GM21737 (cell line): ENCODE data around the gene PTPRK.

Source experiments
- ATAC-seq: cut with Tn5 transposase; IDR thresholded peaks from one replicate; pipeline ENCODE4 v1.9.1; 2021; ENCODE audit warnings: mild to moderate bottlenecking, moderate library complexity; ENCODE audit not compliant: unreplicated experiment

Gene PTPRK

DNA sequence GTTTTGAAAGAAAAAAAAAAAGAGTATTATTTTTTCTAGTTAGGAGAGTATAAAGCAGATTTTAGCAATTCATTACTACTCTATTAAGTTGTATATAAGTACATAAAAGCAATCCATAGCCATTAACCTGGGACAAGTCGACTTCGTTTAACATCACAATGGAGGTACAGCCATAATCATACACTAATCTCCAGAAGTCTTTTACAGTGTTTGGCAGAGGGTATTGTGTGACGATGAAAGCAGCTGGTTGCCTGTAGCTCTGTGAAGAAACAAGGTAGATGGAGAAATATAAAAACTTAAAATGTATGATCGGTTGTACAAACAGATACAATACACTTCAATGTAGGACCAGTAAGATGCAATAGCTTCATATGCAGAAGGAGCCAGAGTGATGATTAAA, 543.6 kb downstream of the PTPRK start:
- ATAC-seq = no peak

DNA sequence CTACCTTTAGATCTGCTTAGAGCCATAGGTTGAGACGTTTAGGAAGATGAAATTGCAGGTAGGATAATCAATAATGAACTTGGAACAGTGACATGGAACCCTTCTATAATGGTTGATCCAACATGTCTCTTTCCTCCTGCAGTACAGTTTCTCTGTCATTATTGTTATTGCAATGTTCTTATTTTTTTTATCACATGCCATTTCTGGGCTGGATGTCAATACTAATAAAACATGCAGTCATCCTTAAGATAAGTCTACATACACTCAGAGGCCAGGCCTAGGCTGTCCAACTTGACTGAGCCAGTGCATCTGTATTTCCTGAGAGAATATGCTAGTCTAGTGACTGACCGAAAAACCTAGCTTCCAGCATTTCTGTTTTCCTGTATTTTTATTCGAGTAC, 544.3 kb downstream of the PTPRK start:
- ATAC-seq = no peak

DNA sequence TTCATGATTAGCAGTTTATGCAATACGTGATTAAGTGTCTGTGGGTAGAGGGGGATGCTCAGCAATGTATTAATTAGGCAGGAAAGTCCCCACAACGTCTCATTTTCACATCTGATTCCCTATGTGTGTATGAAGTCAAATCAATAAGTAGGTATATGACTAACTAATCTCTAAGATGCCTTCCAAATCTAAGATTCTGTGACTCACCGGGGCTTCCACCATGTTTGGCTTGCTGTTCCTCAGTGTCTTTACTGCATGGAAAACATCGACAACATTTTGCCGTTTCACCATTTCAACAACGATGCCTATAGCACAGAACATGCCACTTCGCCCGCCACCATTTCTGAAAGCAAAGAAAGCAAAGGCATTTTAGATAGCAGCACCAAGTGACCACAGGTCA, 547.6 kb downstream of the PTPRK start:
- no peak for ATAC-seq

DNA sequence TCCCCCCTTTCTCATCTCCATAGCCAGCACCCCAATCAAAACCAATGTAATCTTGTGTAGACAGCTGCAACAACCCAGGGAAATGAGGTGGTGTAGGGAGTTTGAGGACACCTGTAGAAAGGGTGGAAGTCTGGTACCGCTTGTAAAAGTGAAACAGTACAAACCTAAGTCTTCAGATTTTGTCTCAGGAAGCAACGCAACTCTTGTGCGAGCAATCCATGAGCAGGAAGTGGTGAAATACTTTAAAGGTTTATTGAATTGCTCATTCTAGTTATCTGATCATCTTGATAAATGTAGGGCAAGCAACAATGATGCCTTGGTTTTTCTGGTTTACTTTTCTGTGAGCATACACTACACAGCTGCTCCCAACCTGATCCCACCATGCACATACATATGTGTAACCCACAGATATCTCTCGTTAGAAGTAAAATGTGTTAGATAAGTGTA, 548.4 kb downstream of the PTPRK start:
- no peak for ATAC-seq

DNA sequence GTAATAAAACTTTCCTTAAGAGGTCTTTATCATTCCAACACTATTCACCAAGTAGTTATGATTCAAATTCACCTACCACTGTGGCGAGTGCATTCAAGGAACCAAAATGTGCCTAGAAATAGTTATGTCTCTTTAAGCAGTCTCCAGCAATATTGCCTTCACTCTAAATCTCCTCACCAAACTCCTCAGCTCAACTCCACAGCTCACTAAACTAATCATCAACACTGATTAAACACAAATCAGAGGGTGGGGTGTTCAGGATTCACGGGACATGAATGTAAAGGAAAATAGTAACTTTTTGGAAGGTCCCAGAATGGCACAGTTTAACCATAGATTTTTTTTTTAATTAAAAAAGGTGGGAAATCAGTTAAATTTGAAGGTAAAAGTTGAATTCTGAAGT, 549.0 kb downstream of the PTPRK start:
- ATAC-seq = no peak

DNA sequence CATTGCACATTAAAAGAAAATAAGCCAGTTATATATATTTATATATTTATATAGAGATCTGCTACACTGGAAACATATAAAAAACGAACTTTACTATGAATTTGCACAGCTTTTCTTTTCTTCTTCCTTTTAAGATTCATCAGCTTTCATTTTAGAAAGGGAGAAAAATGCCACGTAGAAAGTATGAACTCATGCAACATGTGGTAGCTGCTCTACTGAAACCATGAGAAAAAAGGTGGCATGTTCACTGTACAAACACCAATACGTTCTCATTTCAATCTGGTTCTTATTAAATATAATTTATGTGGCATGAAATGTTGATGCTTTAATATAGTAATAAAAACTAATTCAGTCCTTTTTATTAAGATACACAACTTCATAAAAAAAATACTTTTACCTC, 550.7 kb downstream of the PTPRK start:
- ATAC-seq = no peak

DNA sequence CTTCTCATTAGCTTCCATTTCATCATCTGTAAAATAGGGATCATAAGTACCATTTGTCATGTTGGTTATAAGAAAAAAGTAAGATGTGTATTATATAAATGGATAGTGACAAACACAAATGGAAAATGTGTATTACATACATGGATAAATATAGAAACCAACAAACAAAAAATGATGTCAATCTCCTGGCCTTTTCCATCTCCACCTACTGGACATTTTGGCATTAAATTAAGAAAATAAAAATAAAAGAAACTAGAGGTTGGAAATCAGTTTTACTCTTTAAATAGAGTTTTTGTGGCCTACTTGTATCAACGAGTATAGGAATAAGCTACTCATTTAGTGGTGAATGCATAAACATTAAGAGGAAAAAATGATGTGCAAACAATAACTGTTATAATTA, 552.0 kb downstream of the PTPRK start:
- no peak for ATAC-seq

DNA sequence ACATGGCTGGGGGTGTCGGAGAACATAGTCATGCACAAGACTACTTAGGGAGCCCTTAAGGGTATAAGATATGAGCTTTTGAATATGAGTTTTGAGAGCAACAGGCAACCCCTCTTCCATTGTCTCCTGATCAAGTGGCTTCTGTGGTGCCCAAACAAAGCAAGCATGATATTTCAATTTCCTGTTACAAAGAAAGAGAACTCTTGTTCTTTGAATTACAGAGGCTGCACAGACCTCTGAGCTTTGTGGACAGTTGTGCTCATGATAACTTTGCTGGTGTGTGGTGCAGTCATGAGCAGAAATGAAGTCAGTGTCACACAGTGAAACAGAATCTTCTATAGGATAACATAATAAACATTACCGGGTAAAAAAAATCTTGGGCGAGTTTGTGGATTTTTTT, 552.7 kb downstream of the PTPRK start:
- no peak for ATAC-seq

DNA sequence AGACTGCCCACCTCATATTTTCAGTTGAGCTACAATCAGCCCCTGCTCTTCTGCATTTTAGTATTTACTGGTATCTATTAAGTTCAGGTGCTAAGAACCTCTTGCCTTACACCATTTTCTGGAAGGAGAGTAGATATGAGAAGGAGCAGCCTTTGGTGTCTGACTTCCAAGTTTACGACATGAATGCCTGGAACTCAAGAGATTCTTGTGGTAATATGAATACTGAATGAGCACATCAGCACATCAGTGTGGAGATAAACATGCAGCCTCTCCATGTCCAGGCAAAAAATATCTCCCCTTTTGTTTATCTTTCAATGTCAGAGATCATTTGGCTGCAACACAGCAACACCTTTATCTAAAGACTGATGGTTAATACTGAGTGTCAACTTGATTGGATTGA, 553.8 kb downstream of the PTPRK start:
- ATAC-seq = no peak

DNA sequence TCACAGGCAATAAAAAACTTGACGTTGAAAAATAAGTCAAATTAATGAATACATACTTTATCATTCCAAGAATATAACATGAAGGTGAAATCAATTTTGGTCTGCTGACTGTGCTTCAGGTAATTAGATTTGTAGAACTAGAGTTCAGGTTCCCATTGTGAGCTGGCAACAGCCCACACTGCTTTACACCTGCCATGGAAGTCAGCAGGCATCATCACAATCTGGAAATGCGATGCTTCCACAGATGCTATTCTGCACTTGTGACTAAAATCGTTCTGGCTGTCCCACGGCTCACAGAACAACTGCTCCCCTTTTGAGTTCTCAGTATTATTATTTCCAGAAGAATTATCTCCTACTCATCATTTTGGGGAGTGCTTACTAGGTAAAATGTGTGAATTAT, 556.9 kb downstream of the PTPRK start:
- no peak for ATAC-seq

DNA sequence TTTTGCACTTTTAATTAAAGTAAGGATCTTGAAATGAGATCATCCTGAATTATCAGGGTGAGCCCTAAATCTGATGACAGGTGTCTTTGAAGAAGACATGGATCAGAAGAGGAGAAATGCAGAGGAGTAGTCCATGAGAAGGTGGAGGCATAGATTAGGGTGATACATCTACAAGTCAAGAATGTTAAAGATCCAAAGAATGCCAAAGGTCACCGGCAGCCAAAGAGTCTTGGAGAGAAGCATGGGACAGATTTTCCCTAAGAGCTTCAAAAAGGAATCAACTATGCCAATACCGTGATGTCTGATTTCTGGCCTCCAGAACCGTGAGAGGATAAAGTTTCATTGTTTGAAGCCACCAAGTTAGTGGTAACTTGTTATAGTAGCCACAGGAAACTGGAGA, 560.5 kb downstream of the PTPRK start:
- no peak for ATAC-seq

DNA sequence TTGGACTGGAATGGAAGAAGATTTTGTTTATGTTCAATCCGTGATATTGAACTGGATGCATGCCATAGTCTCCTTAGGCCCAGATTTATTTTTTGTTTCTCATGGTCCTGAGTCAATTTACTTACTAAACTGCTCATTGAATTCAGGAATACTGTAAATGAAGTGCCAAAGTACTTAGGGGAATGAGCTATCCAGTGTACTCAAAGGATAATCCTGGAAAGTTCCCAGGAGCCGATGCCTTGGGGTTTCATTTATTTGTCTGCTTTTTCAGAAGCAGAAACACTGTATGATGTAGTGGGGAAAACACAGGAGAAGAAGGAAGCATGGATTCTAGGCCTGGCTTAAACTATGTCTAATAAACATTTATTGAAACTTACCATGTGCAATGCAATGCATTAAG, 563.4 kb downstream of the PTPRK start:
- ATAC-seq = no peak

DNA sequence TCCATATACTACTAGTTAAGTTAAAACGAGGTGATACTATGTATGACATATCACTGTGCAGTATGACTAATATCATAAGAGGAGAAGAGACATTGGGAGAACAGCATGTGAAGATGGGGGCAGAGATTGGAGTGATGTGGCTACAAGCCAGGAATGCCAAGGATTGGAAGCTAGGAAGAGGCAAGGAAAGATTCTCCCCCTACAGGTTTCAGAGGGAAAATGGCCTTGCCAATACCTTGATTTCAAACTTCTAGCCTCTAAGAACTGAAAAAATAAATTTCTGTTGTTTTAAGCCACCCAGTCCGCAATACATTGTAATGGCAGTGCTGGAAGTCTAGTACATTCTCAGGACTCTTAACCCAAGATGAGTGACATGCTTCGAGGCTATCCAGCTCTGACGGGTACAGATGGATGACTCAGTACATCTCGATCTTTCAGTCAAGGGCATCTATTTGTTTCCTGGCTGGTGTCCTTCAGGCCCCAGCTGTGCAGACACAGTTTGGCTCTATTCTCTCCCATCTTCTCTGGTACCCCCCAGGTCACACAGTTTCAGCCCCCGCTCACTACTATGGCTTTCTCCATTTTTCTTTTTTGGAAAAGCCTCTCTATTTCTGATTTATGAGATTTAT, 564.0 kb downstream of the PTPRK start:
- no peak for ATAC-seq

DNA sequence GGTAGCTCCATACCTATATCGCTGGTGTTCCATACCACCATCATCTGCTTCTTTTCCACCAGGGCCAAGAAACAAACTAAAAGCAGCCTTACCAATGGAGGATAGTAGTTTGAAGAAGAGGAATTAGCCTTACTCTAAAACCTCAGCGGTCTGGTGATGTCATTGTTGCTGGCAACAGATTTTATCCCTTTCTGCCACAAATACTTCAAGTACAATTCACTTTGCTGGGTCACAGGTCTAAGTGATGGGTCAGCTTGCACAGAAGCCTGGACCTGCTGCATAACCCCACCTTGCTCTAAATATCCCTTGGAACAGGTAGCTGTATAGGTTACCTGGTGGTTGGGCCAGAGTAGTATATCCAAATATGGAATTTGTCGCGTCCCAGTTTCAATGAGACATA, 566.3 kb downstream of the PTPRK start:
- no peak for ATAC-seq

DNA sequence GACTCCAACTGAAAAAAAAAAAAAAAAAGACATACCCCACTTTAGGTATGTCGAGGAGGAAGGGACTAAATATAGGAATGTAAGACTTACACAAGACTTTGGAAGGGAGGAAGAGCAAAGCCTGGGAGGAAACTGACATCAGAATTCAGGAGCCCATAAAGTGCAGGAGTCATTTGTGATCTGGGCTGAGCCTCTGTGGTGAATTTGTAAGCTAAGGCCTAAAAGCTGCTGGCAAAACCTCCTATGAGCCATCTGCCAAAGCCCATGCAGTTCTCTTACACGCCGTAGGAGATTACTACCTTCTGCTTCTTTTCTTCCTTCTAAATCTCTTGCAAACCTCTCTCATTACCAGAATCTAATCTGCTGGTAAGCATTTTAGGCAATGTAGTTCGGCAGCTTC, 567.6 kb downstream of the PTPRK start:
- ATAC-seq = no peak

DNA sequence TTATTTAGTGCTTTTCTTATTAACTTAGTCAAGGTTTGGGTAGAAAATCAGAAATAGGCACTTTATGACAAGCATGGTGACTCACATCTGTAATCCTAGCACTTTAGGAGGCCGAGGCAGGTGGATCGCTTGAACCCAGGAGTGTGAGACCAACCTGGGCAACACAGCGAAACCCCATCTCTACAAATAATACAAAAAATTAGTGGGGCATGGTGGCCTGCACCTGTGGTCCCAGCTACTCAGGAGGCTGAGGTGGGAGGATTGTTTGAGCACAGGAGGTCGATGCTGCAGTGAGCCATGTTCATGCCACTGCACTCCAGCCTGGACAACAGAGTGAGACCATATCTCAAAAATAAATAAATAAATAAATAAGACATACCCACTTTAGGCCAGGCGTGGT, 568.2 kb downstream of the PTPRK start:
- no peak for ATAC-seq

DNA sequence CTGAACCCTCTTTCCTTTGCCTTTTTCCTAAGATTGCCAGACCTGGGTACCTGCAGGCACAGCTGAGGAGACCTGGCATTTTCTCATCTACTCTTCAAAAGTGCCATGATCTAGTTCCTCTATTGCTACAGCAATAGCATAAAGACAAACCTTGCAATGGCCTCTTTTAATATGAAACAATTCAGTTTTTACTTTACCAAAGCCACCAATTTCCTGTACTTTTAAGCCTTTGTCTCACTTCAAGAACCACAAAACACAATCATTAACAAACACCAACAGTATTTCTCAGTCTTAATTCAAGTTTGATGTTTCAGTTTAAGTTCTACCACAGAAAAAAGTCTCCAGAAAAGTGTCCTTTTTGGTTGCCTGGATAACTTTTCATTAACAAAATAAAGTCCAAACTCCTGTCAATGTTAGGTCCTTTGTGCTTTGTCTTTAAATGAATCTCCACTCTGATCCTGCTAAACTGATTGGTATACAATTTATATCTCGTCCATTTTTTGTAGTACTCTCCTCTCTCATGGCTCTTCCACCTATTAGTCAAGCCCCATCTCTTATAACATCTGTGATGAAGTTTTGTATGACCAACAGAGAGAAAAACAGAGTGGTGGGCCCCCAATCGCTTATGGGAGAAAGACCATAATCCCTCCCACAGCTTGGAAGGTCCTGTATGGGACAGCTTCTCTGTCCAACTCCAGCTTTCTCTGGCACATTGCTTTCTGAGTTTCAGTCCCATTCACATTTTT, 569.1 kb downstream of the PTPRK start:
- peak; percentile 90 for ATAC-seq

DNA sequence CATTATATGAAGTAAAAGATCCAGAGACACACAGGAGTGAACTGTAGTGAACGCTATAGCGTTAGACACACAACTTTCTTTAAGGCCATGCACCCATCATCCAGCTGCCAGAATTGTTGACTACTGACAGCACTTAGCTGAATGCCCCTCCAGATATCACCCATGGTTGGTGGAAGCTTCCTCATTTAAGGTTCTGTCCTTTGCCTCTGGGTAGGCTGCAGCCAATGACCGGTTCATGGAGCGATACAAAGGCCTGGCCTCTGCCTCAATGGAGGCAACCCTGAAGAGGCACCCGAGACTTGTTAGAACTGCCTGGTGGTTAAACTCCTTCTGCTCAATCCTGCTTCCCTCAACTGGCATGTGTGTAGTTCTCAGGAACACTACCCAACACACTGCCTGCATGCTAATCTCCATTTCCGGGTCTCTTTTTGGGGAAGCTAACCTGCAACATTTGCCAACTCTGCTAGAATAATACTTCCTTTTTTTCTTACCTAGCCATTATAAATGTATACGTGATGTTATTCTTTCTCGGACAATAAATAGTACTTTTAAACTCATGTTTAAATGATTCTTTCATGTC, 569.7 kb downstream of the PTPRK start:
- peak; percentile 44 for ATAC-seq

DNA sequence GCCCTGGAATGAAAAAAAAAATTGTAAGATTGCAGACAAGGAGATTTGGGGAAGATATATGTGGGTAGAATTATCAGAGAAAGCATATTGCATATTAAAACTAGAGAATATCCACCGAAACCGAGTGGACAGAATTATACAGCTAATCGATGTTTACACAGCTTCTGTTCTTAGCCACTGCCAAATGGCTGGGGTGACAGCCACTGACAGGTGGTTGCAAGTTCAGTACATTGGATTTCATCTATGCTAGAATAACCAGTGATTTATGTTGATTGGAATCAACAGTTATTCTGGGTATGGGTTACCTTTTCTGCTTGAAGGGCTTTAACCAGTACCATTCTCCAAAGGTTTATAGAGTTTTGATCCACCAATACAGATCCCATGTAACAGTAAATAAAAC, 571.1 kb downstream of the PTPRK start:
- ATAC-seq = no peak

DNA sequence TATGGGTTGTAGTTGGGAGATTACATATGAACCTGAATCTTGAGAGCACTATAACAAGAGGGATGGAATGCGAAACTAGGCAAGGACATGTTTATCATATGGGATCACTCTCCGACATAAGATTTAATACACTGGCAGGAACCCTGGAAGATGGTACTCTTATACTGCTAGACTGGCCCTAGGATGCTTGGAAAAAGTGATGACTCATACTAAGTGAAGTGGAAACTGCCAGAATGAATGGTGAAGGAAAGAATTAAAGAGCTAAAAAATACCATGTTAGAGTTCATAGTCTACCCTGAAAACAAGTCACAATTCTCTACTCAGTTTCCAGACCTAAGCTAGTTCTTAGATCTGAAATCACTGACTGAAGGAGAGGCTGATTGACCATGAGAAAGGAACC, 574.0 kb downstream of the PTPRK start:
- no peak for ATAC-seq

DNA sequence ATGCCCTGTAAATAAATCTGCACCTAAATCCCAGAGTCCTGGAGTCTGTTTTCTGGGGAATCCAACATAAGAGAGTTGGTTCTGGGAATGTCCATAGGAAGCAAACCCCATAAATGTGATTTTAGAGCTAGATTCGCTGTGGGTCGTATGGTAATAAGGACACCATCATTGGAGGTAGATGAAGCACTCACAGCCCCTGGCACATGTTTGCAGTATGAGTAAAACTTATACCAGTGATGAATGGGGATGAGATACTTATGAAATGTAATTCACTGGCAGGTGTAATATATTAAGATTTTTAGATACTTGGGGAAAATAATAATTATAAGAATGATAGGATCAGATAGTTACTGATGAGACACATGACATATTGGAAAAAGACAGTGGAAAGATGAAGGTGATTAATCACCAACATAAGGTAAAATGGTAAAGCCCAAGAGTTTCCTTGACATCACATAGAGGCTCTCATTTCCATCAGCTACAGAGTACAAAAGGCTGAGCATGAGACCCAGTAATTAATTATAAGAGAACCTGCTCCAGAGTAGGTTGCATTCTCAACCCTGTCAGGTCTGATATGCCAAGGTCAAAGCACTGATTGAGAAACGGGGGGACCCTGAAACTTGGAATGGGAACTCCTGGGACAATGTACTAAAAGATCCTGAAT, 574.8 kb downstream of the PTPRK start:
- ATAC-seq = no peak

DNA sequence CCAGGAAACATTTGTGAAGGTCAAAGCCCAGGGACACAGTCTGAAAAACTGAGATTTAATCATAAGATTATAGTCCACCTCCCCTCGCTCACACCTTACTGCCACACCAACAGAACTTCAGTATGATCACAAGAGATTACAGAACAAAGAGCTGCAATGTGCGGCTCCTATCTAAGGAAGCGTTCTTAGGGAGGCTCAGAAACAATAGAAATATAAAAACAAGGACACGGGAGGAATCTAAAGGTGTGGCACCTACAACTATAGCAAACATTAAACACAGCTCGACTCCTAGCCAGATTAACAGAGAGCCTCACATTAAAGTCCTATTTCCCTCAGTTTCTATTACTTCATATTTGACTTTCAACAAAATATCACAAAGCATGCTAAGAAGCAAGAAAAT, 579.2 kb downstream of the PTPRK start:
- ATAC-seq = no peak
